GM19240 (cell line): ENCODE data around the gene KCNN1.
"Not testable (repeated sequence)": the region's sequence is repeated elsewhere in the genome, so short reads cannot be mapped to it uniquely, and the experiment has no call there.

Experiments
- DNase-seq: peaks from one replicate; pipeline ENCODE4 v3.0.0; 2011; ENCODE audit warnings: low spot score; ENCODE audit not compliant: insufficient read length

Gene KCNN1

DNA sequence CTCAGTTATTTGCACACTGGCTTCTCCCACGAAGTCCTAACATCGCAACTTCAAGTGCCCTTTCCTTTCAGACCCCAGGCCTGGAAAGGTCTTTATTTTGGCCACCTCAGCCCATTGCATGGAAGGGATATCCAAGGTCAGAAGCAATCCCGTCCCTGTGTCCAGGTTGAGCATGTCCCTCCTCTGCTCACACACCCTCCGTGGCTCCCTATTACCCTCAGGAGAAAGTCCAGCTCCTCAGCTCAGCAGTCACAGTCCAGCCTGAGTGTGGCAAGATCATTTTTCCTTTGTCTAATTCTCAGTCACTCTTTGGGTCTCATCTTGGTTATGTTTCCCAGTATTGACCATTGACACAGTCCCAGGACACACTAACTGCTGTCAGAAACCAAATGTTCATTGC, 60.2 kb downstream of the KCNN1 start:
- DNase-seq = no peak

DNA sequence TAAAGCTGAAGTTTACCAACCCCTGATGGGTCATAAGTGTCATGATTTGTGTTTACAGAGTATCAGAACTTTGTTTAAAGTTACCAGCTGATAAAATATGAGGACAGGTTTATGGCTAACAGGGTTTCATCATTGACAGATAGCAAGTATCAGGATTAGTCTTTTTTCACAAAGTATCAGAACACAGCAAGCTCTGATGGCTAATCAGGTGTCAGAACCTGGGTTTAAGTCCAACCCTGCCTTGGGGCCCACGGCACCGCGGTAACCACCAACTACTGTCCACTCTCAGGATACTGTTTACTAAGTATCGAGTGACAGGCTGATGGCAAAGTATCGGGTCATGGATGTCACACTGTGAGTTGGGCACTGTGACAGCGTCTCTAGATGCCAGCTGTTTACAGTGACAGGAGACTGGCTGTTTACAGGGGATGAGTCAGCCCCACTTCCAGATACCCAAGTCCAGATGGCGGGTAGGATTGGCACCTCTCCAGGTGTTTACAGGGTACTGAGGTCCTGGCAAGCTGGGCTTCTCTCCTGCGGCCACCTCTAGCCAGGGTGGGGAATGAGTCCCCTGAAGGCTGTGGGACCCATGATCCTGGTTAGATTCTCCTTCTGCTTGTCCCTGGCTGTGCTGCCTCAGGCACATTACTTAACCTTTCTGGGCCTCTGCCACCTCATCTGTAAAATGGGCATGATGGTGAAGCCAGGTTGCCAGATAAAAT, 62.9 kb downstream of the KCNN1 start:
- DNase-seq = no peak

DNA sequence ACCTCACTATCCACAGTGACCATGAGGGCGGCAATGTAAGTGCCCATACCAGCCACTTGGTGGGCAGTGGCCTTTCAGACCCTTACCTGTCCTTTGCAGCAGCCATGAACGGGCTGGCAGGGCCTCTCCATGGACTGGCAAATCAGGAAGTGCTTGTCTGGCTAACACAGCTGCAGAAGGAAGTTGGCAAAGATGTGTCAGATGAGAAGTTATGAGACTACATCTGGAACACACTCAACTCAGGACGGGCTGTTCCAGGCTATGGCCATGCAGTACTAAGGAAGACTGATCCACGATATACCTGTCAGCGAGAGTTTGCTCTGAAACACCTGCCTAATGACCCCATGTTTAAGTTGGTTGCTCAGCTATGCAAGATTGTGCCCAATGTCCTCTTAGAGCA, 64.5 kb downstream of the KCNN1 start:
- DNase-seq = not testable (repeated sequence)

GRCh38 chr19:18032102-18032501, 65.2 kb downstream of the KCNN1 start:
- DNase-seq = not testable (repeated sequence)

DNA sequence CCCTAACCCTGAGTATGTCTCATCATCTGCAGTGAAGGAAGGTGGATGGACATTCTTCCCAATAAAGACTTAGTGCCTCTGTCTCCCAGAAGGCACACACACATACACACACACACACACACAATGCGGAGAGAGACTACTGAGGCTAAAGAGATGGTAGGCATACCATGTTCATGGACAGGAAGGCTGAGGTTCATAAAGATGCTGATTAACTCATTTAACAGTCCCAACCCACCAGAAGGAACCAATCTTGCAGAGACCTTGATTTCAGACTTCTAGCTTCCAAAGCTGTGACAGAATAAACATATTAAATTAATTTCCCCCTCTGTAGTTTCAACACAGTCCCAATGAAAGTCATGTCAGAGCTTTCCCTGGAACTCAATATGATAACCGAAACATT, 74.1 kb downstream of the KCNN1 start:
- no peak for DNase-seq

- no peak for DNase-seq
Measured at GRCh38 chr19:18043676-18044075, 76.8 kb downstream of the KCNN1 start.

DNA sequence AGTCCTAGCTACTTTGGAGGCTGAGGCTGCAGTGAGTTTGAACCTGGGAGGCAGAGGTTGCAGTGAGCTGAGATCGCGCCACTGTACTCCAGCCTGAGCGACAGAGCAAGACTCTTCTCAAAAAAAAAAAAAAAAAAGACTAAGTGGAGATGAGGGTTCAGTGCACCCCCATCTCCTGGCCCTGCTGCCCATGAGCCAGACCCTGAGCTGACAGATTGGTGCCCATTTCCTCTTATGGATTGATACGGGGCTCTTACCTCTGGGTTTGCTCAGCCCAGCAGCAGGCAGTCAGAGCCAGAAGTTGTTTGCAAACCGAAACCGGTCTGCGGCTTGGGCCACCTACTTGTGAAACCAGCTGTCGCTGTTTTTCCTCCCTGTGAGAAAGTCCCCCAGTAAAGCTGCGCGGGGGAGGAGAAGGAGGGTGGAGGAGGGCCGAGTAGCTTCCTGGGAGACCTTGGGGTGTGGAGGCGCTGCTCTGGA, 78.0 kb downstream of the KCNN1 start:
- DNase-seq = peak; percentile 97

DNA sequence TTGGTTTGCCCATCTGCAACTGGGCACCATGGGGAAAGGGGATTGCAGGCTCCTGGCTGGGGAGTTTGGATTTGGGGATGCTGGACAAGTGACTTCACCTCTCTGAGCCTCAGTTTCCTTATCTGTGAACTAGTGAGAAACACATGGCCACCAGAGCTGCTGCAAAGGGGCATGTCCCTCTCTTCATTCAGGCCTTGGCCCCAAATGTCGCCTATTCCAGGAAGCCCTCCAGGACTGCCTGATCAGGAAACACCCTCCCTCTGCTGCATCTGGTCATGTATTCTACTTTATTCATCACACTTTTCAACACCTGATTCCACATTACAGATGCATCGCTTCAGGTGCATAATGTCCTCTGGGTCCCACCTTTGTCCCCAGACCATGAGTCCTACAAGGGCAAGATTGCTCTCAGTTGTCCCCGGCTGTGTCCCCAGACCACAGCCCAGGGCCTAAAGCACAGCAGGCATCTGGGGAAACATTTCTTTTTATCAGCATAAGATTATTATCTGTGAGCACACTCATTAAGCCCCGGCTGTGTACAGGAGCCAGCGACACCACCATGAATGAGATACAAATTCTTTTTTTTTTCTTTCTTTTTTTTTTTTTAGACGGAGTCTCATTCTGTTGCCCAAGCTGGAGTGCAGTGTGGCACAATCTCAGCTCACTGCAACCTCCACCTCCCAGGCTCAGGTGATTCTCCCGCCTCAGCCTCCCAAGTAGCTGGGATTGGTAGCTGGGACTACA, 78.6 kb downstream of the KCNN1 start:
- no peak for DNase-seq

DNA sequence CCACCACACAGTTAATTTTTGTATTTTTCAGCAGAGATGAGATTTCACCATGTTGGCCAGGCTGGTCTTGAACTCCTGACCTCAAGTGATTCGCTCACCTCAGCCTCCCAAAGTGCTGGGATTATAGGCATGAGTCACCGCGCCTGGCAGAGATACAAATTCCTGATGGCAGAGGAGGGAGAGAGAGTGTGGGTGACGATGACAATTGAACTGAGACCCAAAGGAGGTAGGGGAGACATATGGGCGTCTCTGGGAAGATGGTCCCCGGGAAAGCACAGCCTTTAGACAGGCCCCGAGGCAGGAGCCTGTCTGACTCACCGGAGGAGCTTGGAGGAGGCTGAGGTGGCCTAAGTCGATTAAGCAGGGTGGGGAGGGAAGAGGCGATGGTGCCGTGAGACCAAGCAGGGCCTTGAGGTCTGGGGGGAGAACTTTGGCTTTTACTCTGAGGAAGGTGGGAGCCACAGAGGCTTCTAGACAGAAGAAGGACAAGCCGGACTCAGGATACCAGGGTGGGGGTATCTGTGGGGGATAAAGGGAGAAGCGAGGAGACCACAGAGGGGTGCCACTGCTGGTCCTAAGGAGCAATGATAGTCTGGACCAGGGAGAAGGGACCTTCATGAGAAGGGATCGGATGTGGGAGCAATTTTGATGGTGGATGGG, 79.3 kb downstream of the KCNN1 start:
- DNase-seq = no peak

- no peak for DNase-seq
Measured at GRCh38 chr19:18049385-18049784, 82.5 kb downstream of the KCNN1 start.
